Measurements from ENCODE around the gene SLC35D2. TPM values are rescaled to one million over a fixed set of nuclear protein-coding genes. Genes with fewer than 3 reads are reported as not detected.

Gene SLC35D2
- total and polyA plus RNA-seq, 10 donors = 9.8 to 20.9 (median 13.5) TPM

DNA sequence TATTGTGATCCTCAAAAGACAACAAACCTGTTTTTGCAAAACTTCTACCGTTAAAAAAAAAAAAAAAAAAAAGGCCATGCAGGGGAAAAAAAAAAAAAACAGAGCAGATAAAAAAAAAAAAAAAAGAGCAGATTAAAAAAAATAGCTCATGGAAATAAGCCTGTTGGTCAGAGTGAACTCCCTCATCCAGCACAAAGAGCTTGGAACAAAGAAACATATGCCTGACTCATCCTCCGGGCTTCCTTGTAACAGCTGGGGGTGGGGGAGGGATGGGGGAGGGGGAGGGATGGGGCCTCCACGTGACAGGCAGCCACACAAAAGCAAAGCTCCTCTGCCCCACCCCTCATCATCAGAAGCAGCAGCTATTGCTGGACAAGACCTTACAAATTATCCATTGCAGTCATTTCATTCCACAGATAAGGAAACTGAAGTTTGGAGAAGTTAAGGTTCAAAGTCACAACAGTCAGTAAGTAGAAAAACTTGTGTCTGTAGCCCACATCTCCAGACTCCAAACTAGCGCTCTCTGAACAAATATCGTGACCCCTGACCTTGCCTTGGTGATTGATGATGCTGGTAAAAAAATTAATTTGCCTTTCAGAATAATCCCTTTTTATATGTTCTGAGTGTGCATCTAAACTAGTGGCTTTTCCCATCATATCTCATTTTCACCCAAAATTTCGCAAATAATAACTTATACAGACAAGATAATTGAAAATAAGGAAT is 38.9 kb downstream of the SLC35D2 start:
- no peak overlapping the region for H3K27ac ChIP-seq
- H3K9me3 ChIP-seq = peaks cover 0 to 9% (median 5%) of the 10 kb centered on the region in 8 donors
- H3K4me3 ChIP-seq = no peak overlapping the region
- no peak for DNase-seq
- TF ChIP-seq, protein P1, sequence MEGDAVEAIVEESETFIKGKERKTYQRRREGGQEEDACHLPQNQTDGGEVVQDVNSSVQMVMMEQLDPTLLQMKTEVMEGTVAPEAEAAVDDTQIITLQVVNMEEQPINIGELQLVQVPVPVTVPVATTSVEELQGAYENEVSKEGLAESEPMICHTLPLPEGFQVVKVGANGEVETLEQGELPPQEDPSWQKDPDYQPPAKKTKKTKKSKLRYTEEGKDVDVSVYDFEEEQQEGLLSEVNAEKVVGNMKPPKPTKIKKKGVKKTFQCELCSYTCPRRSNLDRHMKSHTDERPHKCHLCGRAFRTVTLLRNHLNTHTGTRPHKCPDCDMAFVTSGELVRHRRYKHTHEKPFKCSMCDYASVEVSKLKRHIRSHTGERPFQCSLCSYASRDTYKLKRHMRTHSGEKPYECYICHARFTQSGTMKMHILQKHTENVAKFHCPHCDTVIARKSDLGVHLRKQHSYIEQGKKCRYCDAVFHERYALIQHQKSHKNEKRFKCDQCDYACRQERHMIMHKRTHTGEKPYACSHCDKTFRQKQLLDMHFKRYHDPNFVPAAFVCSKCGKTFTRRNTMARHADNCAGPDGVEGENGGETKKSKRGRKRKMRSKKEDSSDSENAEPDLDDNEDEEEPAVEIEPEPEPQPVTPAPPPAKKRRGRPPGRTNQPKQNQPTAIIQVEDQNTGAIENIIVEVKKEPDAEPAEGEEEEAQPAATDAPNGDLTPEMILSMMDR (IDR thresholded peaks at IDR 0.05 in 8 of 11, conservative IDR thresholded peaks at IDR 0.05 in 3 of 11) = no peak
- no peak for TF ChIP-seq POLR2AphosphoS5 (IDR thresholded peaks at IDR 0.05)
- H3K4me1 ChIP-seq = peaks cover 0 to 5% (median 0%) of the 10 kb centered on the region in 6 donors
- no peaks in the 10 kb centered on the region for H3K27me3 ChIP-seq (replicated peaks in 1 of 7)
- peaks cover 0 to 26% (median 3%) of the 10 kb centered on the region in 6 donors for H3K36me3 ChIP-seq
- WGBS, 5 donors = 53 to 62% (median 56%) methylated on average over 6 of the region's 6 CpGs
- intact Hi-C loops (cut with DNase I; ENCODE audit: low total_unique reads) = no loop called here

DNA sequence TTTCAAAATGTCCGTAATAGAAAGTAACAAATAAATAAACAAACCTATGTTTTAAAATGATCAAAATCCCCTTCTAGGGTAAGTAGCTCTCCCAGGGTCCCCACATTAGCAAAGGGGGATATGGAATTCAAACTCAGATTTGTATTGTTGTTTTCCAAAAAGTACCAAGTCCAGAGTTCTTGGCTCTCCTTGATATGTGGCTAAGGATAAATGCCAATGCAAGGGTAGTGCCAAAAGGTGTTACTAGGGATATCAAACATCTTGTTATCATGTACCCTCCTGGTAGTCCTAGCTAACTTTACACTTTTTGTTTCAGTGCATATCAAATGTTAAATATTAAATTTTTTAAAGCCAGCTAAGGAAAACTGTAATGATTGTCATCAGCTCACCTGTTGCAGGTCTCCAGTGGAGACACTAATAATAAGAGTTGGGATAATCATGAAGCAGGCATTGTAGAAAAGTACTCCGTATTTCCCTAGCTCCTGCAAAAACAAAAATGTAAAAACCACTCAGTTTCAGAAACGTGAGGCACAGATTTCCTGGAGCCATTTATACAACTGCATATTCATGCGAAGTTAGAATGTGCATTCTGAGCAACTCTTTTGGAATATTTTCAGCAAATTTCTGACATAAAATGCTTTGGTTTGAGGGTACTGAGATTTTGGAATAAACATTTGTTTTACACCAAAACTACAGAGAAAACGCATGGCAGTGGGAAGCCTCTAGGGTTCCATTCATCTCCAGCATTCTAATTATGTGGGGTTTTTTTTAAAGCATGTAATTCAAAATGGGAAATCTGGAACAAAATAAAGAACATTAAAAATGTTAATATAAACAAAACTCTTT is 39.8 kb downstream of the SLC35D2 start:
- Histone ChIP-seq H3K4me1 (peaks cover 0 to 5% (median 0%) of the 10 kb centered on the region in 6 donors), H3K36me3 (peaks cover 0 to 19% (median 3%) of the 10 kb centered on the region in 6 donors), H3K9me3 (peaks cover 0 to 9% (median 5%) of the 10 kb centered on the region in 8 donors), H3K4me3 (no peak overlapping the region), H3K27ac (no peak overlapping the region), H3K27me3 (replicated peaks in 1 of 7) (no peaks in the 10 kb centered on the region)
- WGBS, 5 donors = 76 to 88% (median 87%) methylated on average over 5 of the region's 5 CpGs
- intact Hi-C loops (cut with DNase I; ENCODE audit: low total_unique reads) = no loop called here
- DNase-seq = no peak
- TF ChIP-seq, protein P1 (IDR thresholded peaks at IDR 0.05 in 8 of 11, conservative IDR thresholded peaks at IDR 0.05 in 3 of 11) = no peak
- TF ChIP-seq POLR2AphosphoS5 (IDR thresholded peaks at IDR 0.05) (no peak), POLR2A (IDR thresholded peaks at IDR 0.05) (no peak)

DNA sequence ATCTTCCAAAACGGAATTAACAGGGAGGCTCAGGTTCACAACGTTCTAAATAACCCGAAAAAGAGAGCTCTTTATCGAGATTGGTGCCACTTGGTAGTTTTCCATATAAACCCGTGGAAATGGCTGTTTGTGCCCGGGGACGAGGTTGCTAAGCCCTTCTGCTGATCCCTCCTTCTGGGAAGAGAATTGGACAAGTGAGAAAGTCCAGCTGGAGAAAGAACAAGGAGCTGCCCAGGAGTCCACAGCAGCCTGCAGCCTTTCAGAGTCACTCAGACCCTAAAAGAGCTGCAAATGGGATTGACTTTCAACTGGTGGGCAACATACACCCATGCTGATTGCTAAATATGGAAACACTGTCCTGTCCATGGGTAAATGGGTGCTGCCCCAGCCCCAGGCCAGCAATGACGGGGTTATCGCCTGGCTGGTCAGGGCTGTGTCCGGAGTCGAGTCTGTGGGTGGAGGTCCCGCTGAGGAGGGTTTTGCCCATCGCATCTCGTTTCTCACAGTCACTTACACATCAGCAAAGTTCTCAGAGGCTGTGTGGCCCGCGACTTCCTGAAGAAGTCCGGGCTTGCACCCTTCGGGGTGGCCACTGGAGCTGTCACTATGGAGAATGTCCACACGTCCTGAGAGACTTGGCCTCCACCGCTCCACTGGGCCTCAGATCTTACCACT is 40.8 kb downstream of the SLC35D2 start:
- Histone ChIP-seq H3K9me3 (no peaks in the 10 kb centered on the region), H3K4me3 (no peak overlapping the region), H3K27ac (no peak overlapping the region), H3K27me3 (replicated peaks in 1 of 7) (no peaks in the 10 kb centered on the region), H3K36me3 (peaks cover 0 to 9% (median 0%) of the 10 kb centered on the region in 6 donors), H3K4me1 (peaks cover 0 to 5% (median 0%) of the 10 kb centered on the region in 6 donors)
- TF ChIP-seq POLR2AphosphoS5 (IDR thresholded peaks at IDR 0.05) (no peak), POLR2A (IDR thresholded peaks at IDR 0.05) (no peak)
- TF ChIP-seq, protein P1 (IDR thresholded peaks at IDR 0.05 in 8 of 11, conservative IDR thresholded peaks at IDR 0.05 in 3 of 11) = no peak
- WGBS, 5 donors = 83 to 93% (median 88%) methylated on average over 20 of the region's 20 CpGs
- intact Hi-C loops (cut with DNase I; ENCODE audit: low total_unique reads) = no loop called here
- DNase-seq = peak; percentile 49

Measured in spleen (tissue), 11 donors.